Stimulated activated naive CD8-positive, alpha-beta T cell treated with anti-CD3 and anti-CD28 coated beads, Interleukin-15, amount 100 ng/mL, for 72 hours (primary cell): ENCODE data around the gene RASSF6.
A peak's percentile ranks its signal among the peaks of the same experiment; 100 is the strongest.
"Not testable (repeated sequence)": the region's sequence is repeated elsewhere in the genome, so short reads cannot be mapped to it uniquely, and the experiment has no call there.

ENCODE experiments used
- ATAC-seq: fragments of 150-1000 bp; cut with Tn5 transposase; 2 replicates; pipeline ENCODE4 v1.10.0; 2021; ENCODE audit warnings: mild to moderate bottlenecking, moderate library complexity
- DNase-seq, 2 donors: peaks; one replicate each; pipeline ENCODE4 v3.0.0; 2021 to 2022
- H3K27ac Mint-ChIP-seq, 2 donors: one replicate each; pipeline ENCODE4 v1.8.0; 2022; ENCODE audit warnings: mild to moderate bottlenecking in 2 of 2, mixed read lengths in 2 of 2, moderate library complexity in 2 of 2
- H3K27me3 Mint-ChIP-seq: one replicate; pipeline ENCODE4 v1.8.0; 2022; ENCODE audit warnings: mixed read lengths
- H3K4me1 Mint-ChIP-seq: one replicate; pipeline ENCODE4 v1.8.0; 2022; ENCODE audit warnings: mild to moderate bottlenecking, mixed read lengths
- H3K4me3 Mint-ChIP-seq, 2 donors: one replicate each; pipeline ENCODE4 v1.8.0; 2022; ENCODE audit warnings: mild to moderate bottlenecking in 2 of 2, mixed read lengths in 2 of 2, moderate library complexity in 1 of 2
- H3K9me3 Mint-ChIP-seq, 2 donors: one replicate each; pipeline ENCODE4 v1.8.0; 2022; ENCODE audit warnings: mixed read lengths in 2 of 2

RASSF6 gene, protein sequence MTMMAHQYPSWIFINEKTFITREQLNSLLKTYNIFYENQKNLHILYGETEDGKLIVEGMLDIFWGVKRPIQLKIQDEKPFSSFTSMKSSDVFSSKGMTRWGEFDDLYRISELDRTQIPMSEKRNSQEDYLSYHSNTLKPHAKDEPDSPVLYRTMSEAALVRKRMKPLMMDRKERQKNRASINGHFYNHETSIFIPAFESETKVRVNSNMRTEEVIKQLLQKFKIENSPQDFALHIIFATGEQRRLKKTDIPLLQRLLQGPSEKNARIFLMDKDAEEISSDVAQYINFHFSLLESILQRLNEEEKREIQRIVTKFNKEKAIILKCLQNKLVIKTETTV

DNA sequence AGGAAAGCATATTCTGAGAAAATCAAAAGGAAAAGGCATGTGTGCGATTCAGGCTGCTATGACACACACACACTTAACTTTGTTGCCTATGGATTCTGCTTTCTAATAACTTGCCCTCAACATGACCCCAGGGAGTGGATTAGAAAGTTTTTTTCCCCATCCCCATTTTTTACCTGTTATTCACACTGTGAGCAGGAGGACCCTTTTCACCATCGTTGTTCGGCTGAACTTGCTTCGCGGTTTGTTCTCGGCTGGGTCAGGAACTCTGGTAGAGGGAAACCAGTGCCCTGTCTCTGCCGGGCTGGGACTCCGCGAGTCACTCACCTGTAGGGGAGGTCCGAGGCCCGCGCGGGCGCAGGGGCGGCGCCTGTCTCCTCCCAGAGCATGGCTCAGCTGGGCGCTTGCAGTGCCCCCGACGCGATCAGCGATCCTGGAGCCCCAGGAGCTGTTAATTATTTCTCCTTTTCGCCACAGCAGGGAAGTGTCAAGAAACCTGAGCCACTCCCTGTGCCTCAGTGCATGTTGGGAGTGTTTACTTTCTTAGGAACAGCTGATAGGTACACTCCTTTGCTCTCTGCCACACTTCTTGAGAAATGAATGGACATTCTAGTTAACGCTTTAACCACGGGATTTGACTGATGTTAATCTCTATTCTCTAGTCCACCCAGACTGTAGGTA lies at the start of gene RASSF6:
Gene RASSF6 (minus strand): TSS at position 322 of the 678 bp plus-strand sequence. CDS start 8,641 bp downstream, outside the sequence.
- DNase-seq (peak in 1 of 2 donors; percentile 10), ATAC-seq (peak; percentile 76)
- Mint-ChIP-seq H3K4me3 (peak within 1 kb of the TSS; percentile 59 to 66), H3K9me3 (no peaks in the 10 kb centered on the region), H3K27ac (no peak within 1 kb of the TSS), H3K4me1 (peaks cover 14% of the 10 kb centered on the region), H3K27me3 (peaks cover 24% of the 10 kb centered on the region)

DNA sequence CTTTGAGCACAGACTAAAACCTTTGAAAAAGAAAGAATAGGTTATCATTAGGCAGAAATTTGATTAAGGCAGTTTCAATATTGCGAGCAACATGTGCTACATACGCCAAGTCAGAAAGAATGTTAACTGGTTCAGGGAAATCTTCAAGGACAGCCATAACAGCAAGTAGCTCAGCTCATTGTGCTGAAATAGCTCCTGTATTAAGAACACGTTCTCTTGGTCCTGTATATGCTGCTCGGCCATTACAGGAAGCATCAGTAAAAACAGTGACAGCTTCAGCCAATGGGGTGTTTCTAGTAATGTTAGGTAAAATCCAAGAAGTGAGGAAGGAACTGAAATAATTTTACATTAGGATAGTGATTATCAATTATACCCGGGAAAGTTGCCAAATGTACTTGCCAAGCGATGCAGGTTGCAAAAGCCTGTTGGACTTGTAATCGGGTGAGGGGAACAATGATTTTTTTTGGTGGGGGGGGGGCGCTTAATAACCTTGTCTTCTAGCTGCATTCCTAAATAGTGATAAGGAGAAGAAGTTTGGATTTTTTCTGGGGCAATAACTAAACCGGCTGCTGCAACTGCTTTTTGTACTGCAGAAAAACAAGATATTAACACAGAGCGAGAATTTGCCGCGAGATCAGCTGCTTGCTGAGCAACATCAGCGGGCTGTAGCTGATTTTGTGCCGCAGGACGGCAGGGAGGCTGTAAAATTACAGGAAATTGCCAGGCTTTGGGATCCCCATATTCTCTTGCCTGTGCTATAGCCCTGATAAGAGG lies 49.4 kb upstream of the RASSF6 start:
- no peak overlapping the region for H3K4me3 Mint-ChIP-seq
- no peaks in the 10 kb centered on the region for H3K4me1 Mint-ChIP-seq
- H3K27ac Mint-ChIP-seq, result no peak overlapping the region
- no peak for ATAC-seq
- no peaks in the 10 kb centered on the region for H3K9me3 Mint-ChIP-seq
- H3K27me3 Mint-ChIP-seq, result no peaks in the 10 kb centered on the region
- no peak for DNase-seq

GRCh38 chr4:73668782-73669201 lies 48.6 kb upstream of the RASSF6 start:
- Mint-ChIP-seq H3K4me1 (no peaks in the 10 kb centered on the region), H3K9me3 (no peaks in the 10 kb centered on the region), H3K4me3 (no peak overlapping the region), H3K27me3 (no peaks in the 10 kb centered on the region), H3K27ac (no peak overlapping the region)
- ATAC-seq (no peak), DNase-seq (no peak)

DNA sequence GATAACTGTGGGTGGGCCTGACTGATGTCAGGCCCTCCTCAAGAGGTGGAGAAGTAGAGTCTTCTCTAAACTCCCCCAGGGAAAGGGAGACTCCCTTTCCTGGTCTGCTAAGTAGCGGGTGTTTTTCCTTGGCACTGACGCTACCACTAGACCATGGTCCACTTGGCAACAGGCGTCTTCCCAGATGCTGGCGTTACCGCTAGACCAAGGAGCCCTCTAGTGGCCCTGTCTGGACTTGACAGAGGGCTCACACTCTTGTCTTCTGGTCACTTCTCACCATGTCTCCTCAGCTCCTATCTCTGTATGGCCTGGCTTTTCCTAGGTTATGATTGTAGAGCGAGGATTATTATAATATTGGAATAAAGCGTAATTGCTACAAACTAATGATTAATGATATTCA lies 45.7 kb upstream of the RASSF6 start:
- not testable (repeated sequence) for ATAC-seq, H3K27me3 Mint-ChIP-seq, H3K4me1 Mint-ChIP-seq, H3K9me3 Mint-ChIP-seq, H3K4me3 Mint-ChIP-seq, DNase-seq, H3K27ac Mint-ChIP-seq

DNA sequence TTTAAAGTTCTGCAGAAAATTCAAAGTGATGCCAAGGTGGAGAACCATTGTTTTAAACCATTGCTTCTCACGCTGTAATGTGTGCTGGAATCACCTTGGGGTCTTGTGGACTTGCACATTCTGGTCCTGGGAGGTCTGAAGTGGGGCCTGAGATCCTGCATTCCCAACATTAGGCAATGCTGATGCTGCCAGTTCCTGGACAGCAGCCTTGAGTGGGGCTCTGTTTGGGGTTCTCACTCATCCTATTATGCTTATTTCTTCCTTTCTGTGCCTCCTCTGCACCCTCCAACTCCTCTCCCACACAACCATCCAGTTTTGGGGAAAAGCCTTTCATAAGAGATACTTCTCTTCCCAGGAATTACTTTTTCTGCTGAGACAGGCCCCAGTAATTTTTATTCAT lies 44.2 kb upstream of the RASSF6 start:
- no peaks in the 10 kb centered on the region for H3K9me3 Mint-ChIP-seq
- no peak for DNase-seq
- H3K27ac Mint-ChIP-seq, result no peak overlapping the region
- ATAC-seq, result no peak
- no peaks in the 10 kb centered on the region for H3K4me1 Mint-ChIP-seq
- H3K27me3 Mint-ChIP-seq, result no peaks in the 10 kb centered on the region
- H3K4me3 Mint-ChIP-seq, result no peak overlapping the region

DNA sequence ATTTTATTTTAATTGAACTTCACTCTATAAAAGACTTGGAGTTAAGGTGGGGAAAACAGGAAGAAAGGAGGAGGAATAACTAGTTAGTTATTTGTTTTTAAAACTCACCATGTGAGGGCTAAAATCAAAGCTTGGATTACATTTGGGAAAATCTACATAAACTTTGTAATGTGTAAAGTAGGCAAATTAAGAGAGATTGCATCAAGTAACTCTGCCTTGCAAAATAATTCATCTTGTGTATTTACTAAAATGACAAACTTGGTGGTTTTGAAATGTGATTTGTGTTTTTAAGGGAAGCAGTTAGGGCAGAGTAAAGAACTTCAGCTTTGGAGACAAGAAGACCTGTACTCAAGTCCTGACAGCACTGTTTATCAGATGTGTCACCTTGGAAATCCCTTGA lies 43.3 kb upstream of the RASSF6 start:
- ATAC-seq (no peak), DNase-seq (no peak)
- Mint-ChIP-seq H3K4me1 (no peaks in the 10 kb centered on the region), H3K4me3 (no peak overlapping the region), H3K9me3 (no peaks in the 10 kb centered on the region), H3K27ac (no peak overlapping the region), H3K27me3 (no peaks in the 10 kb centered on the region)

GRCh38 chr4:73662709-73663546 lies 42.7 kb upstream of the RASSF6 start:
- Mint-ChIP-seq H3K9me3 (no peaks in the 10 kb centered on the region), H3K27me3 (no peaks in the 10 kb centered on the region), H3K4me1 (no peaks in the 10 kb centered on the region), H3K4me3 (no peak overlapping the region), H3K27ac (no peak overlapping the region)
- DNase-seq (no peak), ATAC-seq (peak; percentile 60)

DNA sequence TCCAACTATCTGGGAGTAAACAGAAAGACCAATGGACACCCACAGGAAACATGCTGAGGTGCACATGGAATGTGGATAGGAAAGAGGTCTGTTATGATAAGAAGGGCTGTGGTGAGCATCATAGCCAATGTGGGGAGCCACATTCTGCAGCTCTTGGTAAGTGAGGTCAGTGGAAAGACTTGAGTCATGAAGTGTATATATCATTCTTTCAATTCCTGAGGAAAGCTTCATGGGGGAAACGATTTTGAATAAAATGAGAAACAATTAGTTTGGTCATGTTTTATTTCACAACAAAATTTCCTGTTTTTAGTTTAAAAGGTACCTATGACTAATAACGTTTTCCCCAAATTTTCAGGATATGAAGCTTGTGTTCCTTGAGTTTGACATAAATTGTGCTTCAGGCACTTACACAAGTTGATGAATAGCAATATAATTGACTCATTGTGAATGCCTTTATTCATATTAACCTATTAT lies 41.4 kb upstream of the RASSF6 start:
- DNase-seq (no peak), ATAC-seq (peak; percentile 61)
- H3K9me3 Mint-ChIP-seq, result no peaks in the 10 kb centered on the region
- no peak overlapping the region for H3K4me3 Mint-ChIP-seq
- H3K4me1 Mint-ChIP-seq, result no peaks in the 10 kb centered on the region
- no peak overlapping the region for H3K27ac Mint-ChIP-seq
- no peaks in the 10 kb centered on the region for H3K27me3 Mint-ChIP-seq

- H3K27ac Mint-ChIP-seq, result no peak overlapping the region
- ATAC-seq, result no peak
- no peaks in the 10 kb centered on the region for H3K4me1 Mint-ChIP-seq
- no peak overlapping the region for H3K4me3 Mint-ChIP-seq
- no peaks in the 10 kb centered on the region for H3K9me3 Mint-ChIP-seq
- DNase-seq, result no peak
- no peaks in the 10 kb centered on the region for H3K27me3 Mint-ChIP-seq
These were observed 40.6 kb upstream of the RASSF6 start for GRCh38 chr4:73660808-73661207.

DNA sequence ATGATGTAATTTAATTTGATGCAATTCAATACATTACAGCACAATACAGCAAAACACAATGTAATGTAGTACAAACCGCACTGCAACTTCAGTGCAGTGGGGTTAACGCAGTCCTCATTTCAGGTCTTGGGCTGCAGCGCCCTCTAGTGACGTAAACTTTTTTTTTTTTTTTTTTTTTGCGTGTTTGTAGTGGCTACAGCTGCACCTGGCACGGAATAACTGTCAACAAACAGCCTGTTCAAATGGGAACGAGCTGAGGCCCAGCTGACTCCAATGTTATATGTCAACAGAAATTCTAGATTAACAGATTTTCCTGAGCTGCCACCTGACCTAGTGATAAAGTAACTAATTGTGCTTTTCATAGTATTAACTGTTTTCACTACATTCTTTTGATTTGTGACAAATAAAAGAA lies 33.5 kb upstream of the RASSF6 start:
- ATAC-seq (peak; percentile 71), DNase-seq (peak in 1 of 2 donors; percentile 16)
- no peaks in the 10 kb centered on the region for H3K9me3 Mint-ChIP-seq
- no peaks in the 10 kb centered on the region for H3K27me3 Mint-ChIP-seq
- H3K27ac Mint-ChIP-seq, result no peak overlapping the region
- no peaks in the 10 kb centered on the region for H3K4me1 Mint-ChIP-seq
- no peak overlapping the region for H3K4me3 Mint-ChIP-seq

DNA sequence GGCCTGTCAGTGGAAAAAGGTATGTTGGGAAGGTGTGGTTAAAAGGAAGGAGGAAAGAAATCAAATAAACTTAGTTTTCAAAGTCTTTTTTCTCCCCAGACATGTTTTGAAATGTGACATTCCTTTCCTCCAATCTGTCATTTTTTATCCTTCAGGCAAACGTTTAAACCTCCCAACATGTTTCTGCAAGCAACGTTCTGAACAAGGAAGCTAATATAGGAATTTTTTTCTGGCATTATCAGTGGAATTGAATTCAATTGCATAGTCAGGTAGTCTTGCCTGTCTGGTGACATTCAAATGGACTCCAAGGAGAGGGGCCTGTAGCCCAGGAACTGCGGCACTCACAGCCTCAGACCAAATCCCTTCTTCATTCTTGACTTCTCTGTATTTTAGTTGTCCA lies 30.0 kb upstream of the RASSF6 start:
- Mint-ChIP-seq H3K27ac (no peak overlapping the region), H3K4me3 (no peak overlapping the region), H3K4me1 (no peaks in the 10 kb centered on the region), H3K27me3 (peaks cover 11% of the 10 kb centered on the region), H3K9me3 (peaks cover 0 to under 1% of the 10 kb centered on the region in 2 donors)
- ATAC-seq (no peak), DNase-seq (no peak)

DNA sequence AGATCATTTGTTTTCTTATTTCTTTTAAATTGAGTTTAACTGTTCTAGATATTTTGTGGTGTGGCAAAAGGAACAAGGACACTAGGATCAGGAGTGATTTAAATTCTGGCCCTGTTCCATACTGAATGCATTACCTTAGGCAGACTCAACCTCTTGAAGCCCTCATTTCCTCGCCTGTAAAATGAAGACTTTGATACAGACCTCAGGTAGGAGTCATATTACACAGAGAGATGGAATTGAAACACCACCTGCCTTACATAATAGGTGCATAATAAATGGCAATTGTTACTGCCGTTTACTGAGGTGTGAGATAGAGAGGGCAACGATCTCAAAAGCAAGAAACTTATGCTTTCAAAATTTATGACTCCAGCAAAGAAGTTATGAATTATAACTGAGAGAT lies 28.2 kb upstream of the RASSF6 start:
- ATAC-seq (no peak), DNase-seq (no peak)
- peaks cover 0 to 5% of the 10 kb centered on the region in 2 donors for H3K9me3 Mint-ChIP-seq
- peaks cover 12% of the 10 kb centered on the region for H3K27me3 Mint-ChIP-seq
- no peak overlapping the region for H3K27ac Mint-ChIP-seq
- no peaks in the 10 kb centered on the region for H3K4me1 Mint-ChIP-seq
- H3K4me3 Mint-ChIP-seq, result no peak overlapping the region

- Mint-ChIP-seq H3K9me3 (peaks cover 0 to 5% of the 10 kb centered on the region in 2 donors), H3K27ac (no peak overlapping the region), H3K4me3 (no peak overlapping the region), H3K27me3 (peaks cover 12% of the 10 kb centered on the region), H3K4me1 (no peaks in the 10 kb centered on the region)
- no peak for DNase-seq
- ATAC-seq, result no peak
These were observed 25.9 kb upstream of the RASSF6 start for GRCh38 chr4:73646117-73646516.

DNA sequence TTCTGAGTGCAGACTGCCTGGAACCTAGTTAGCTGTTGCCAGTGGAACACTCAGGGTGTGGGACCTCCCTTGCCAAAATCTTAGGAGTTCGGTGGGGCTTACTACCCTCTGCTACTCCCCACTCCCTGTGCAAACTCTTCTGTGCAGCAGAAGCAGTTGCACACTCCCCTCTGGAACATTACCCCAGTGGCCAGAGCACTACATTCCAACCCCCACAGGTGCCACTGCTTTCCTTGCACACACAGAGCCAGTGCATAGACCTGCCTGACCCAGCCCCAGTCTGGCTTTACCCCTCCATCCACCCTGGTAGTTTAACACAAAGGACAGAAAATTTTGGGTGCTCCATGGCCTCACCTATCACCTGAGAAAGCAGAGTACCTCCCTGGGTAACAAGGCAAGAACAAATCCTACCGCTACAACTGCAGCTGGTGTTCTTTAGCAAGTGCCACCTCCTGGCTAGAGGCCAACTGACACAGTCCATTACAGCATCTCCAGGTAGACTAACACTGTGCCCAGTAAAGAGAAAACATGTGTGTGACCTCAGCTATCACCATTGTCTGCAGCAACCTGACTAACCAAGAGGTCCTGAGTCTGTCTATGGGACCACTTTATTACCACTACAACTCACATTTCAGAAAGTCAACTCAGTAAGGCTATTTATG lies 11.5 kb upstream of the RASSF6 start:
- H3K4me1 Mint-ChIP-seq, result no peaks in the 10 kb centered on the region
- no peak overlapping the region for H3K4me3 Mint-ChIP-seq
- DNase-seq, result no peak
- no peak for ATAC-seq
- no peaks in the 10 kb centered on the region for H3K9me3 Mint-ChIP-seq
- peak overlapping the region in 1 of 2 donors; percentile 63 for H3K27ac Mint-ChIP-seq
- H3K27me3 Mint-ChIP-seq, result peaks cover 8% of the 10 kb centered on the region

- H3K27ac Mint-ChIP-seq, H3K4me3 Mint-ChIP-seq, H3K9me3 Mint-ChIP-seq, DNase-seq, ATAC-seq, H3K27me3 Mint-ChIP-seq, H3K4me1 Mint-ChIP-seq: not testable (repeated sequence)
These were observed 8.6 kb upstream of the RASSF6 start for GRCh38 chr4:73628834-73629233.
